Uterus (tissue), 4 donors: ENCODE data around the gene PKDREJ. TPM values are rescaled to one million over a fixed set of nuclear protein-coding genes. Genes with fewer than 3 reads are reported as not detected.

Experiments used
- DNase-seq, 2 donors: peaks; one replicate each; pipeline ENCODE4 v3.0.0-alpha.2; 2019 to 2020
- H3K27ac ChIP-seq, 2 donors: fragments of 200-600 bp; sonication (generic); 1 replicate in 1 of 2; 2 replicates in 1 of 2; pipeline ENCODE4 v1.5.1; 2016 to 2018
- H3K27me3 ChIP-seq, 2 donors: fragments of 200-600 bp; sonication (generic); one replicate each; pipeline ENCODE4 v1.5.1; 2018 to 2019; ENCODE audit warnings: control low read depth in 1 of 2
- H3K36me3 ChIP-seq, 2 donors: fragments of 200-600 bp; sonication (generic); one replicate each; pipeline ENCODE4 v1.5.1; 2019; ENCODE audit warnings: control low read depth in 1 of 2
- H3K4me1 ChIP-seq, 2 donors: fragments of 200-600 bp; sonication (generic); one replicate each; pipeline ENCODE4 v1.5.1; 2018 to 2019; ENCODE audit warnings: control low read depth in 1 of 2
- H3K4me3 ChIP-seq, 2 donors: fragments of 200-600 bp; sonication (generic); 1 replicate in 1 of 2; 2 replicates in 1 of 2; pipeline ENCODE4 v1.5.1; 2018 to 2019; ENCODE audit warnings: mild to moderate bottlenecking in 1 of 2
- H3K9me3 ChIP-seq, 2 donors: fragments of 200-600 bp; sonication (generic); one replicate each; pipeline ENCODE4 v1.5.1; 2019; ENCODE audit warnings: control low read depth in 1 of 2
- POLR2A ChIP-seq, 2 donors: fragments of 450-650 bp; IDR thresholded peaks; one replicate each; pipeline ENCODE4 v1.6.1; 2016; ENCODE audit warnings: antibody characterized with exemption in 2 of 2, mild to moderate bottlenecking in 1 of 2, moderate library complexity in 1 of 2
- intact Hi-C: fragments of 100-400 bp; cut with DNase I; formaldehyde crosslinking; loops from one replicate; pipeline ENCODE4 v1.15.1; 2023; ENCODE audit warnings: low total_unique reads
- total RNA-seq, 4 donors: library from RNA; depleted of rRNA in 3 of 4; stranded (reverse); fragments of >200 nt in 3 of 4; gene quantifications; one replicate each; pipeline versions ENCODE4 v1.1.0 to v1.2.4, GENCODE V29; 2014 to 2023
- TF ChIP-seq, protein P1 (sequence below), 4 experiments: fragments of 200-600 bp in 2 of 4; fragments of 450-650 bp in 2 of 4; sonication (generic) in 2 of 4; IDR thresholded peaks; one replicate each; pipeline ENCODE4 v1.5.1; 2016 to 2019; ENCODE audit warnings: antibody characterized with exemption in 4 of 4, mild to moderate bottlenecking in 2 of 4, moderate library complexity in 1 of 4
- donor health status: DM: yes; HTN: yes; CAD: no.

The PKDREJ gene
- total RNA-seq, 4 donors from 2014 or later: 0.06 to 0.14 TPM; not detected in 2

- no peaks in the 10 kb centered on the region for H3K9me3 ChIP-seq
- DNase-seq: no peak
- intact Hi-C loops: loop anchor here (10.0 kb wide), 1 partner anchor 107 kb away; no protein-coding TSS in a partner anchor
- no peak overlapping the region for H3K4me3 ChIP-seq
- H3K27ac ChIP-seq: no peak overlapping the region
- TF ChIP-seq, protein P1, sequence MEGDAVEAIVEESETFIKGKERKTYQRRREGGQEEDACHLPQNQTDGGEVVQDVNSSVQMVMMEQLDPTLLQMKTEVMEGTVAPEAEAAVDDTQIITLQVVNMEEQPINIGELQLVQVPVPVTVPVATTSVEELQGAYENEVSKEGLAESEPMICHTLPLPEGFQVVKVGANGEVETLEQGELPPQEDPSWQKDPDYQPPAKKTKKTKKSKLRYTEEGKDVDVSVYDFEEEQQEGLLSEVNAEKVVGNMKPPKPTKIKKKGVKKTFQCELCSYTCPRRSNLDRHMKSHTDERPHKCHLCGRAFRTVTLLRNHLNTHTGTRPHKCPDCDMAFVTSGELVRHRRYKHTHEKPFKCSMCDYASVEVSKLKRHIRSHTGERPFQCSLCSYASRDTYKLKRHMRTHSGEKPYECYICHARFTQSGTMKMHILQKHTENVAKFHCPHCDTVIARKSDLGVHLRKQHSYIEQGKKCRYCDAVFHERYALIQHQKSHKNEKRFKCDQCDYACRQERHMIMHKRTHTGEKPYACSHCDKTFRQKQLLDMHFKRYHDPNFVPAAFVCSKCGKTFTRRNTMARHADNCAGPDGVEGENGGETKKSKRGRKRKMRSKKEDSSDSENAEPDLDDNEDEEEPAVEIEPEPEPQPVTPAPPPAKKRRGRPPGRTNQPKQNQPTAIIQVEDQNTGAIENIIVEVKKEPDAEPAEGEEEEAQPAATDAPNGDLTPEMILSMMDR (IDR thresholded peaks at IDR 0.05): no peak
- no peak for TF ChIP-seq POLR2A (IDR thresholded peaks at IDR 0.05)
- H3K36me3 ChIP-seq: no peaks in the 10 kb centered on the region
- no peaks in the 10 kb centered on the region for H3K4me1 ChIP-seq
- no peaks in the 10 kb centered on the region for H3K27me3 ChIP-seq
Observed at GRCh38 chr22:46241396-46242007, 21.6 kb downstream of the PKDREJ start.

- Histone ChIP-seq H3K27me3 (no peaks in the 10 kb centered on the region), H3K36me3 (no peaks in the 10 kb centered on the region), H3K4me1 (no peaks in the 10 kb centered on the region), H3K9me3 (no peaks in the 10 kb centered on the region), H3K4me3 (no peak overlapping the region), H3K27ac (no peak overlapping the region)
- TF ChIP-seq, protein P1 (IDR thresholded peaks at IDR 0.05): no peak
- TF ChIP-seq POLR2A (IDR thresholded peaks at IDR 0.05): no peak
- no peak for DNase-seq
- intact Hi-C loops: loop anchor here (10.0 kb wide), 1 partner anchor 106 kb away; no protein-coding TSS in a partner anchor
Observed at GRCh38 chr22:46240907-46241306, 22.2 kb downstream of the PKDREJ start.

DNA sequence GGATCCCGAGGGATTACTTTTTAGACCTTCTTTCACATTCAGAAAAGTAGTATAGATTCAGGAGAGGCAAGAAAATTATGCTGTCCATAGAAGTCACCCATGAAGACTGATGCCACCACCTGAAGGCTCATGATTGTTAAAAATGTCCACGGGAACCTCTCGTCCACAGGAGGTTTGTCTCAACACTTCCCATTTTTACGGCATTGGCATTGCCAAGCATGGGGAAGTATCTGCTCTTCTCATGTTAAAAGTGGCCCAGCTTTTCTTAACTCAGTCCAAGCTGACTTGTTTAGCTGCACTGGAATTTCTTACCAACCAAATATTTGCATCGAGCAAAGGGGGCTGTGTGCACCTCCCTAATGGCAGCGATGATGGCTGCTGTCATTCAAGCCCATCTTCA lies 22.6 kb downstream of the PKDREJ start:
- Histone ChIP-seq H3K9me3 (no peaks in the 10 kb centered on the region), H3K4me1 (no peaks in the 10 kb centered on the region), H3K27me3 (no peaks in the 10 kb centered on the region), H3K36me3 (no peaks in the 10 kb centered on the region), H3K27ac (no peak overlapping the region), H3K4me3 (no peak overlapping the region)
- DNase-seq: no peak
- TF ChIP-seq POLR2A (IDR thresholded peaks at IDR 0.05): no peak
- TF ChIP-seq, protein P1 (IDR thresholded peaks at IDR 0.05): no peak
- intact Hi-C loops: loop anchor here (10.0 kb wide), 1 partner anchor 106 kb away; no protein-coding TSS in a partner anchor

DNA sequence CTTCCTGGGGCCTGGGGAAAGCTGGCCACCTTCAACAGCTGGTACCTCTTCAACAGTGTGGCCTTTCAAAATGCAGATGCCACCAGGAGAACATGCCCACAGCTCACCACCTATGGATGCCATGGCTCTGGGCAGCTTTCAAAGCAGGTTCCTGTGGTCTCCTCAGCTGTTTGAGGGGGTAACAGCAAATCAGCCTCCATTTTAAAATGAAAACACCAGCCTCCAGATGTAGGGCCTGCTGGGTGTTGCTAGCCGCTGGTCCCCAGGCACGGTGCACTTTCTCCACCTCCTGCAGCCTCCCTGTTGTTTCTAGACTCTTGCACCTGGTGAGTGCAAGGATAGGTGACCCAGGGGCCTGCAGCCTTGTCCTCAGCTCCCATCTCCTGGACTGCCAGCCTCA lies 23.1 kb downstream of the PKDREJ start:
- TF ChIP-seq POLR2A (IDR thresholded peaks at IDR 0.05): no peak
- TF ChIP-seq, protein P1 (IDR thresholded peaks at IDR 0.05): no peak
- Histone ChIP-seq H3K27ac (no peak overlapping the region), H3K9me3 (no peaks in the 10 kb centered on the region), H3K27me3 (no peaks in the 10 kb centered on the region), H3K4me3 (no peak overlapping the region), H3K36me3 (no peaks in the 10 kb centered on the region), H3K4me1 (no peaks in the 10 kb centered on the region)
- DNase-seq: no peak
- intact Hi-C loops: loop anchor here (10.0 kb wide), 1 partner anchor 105 kb away; no protein-coding TSS in a partner anchor

GRCh38 chr22:46239261-46240048 lies 23.7 kb downstream of the PKDREJ start:
- Histone ChIP-seq H3K27ac (no peak overlapping the region), H3K36me3 (no peaks in the 10 kb centered on the region), H3K27me3 (no peaks in the 10 kb centered on the region), H3K4me3 (no peak overlapping the region), H3K9me3 (no peaks in the 10 kb centered on the region), H3K4me1 (no peaks in the 10 kb centered on the region)
- intact Hi-C loops: loop anchor here (10.0 kb wide), 1 partner anchor 105 kb away; no protein-coding TSS in a partner anchor
- TF ChIP-seq, protein P1 (IDR thresholded peaks at IDR 0.05): no peak
- no peak for TF ChIP-seq POLR2A (IDR thresholded peaks at IDR 0.05)
- DNase-seq: no peak
